NCI-H69 (cell line): Measurements from ENCODE around the gene SEMA3F.
A peak's percentile ranks its signal among the peaks of the same experiment; 100 is the strongest.

Experiments used
- DNase-seq: peaks from one replicate; lab custom pipeline; 2025; lab: John Stamatoyannopoulos, UW

Gene SEMA3F

GRCh38 chr3:50235716-50236483 is 80.8 kb downstream of the SEMA3F start, which contains the start of gene GNAI2:
Gene GNAI2 (plus strand): TSS chr3:50236204. CDS start chr3:50236336, 132 bp downstream.
- DNase-seq = peak; percentile 97

GRCh38 chr3:50236484-50237132 is 81.5 kb downstream of the SEMA3F start:
- peak; percentile 46 for DNase-seq

GRCh38 chr3:50237133-50237651 is 82.1 kb downstream of the SEMA3F start:
- DNase-seq = peak; percentile 51

- peak; percentile 87 for DNase-seq
Observed at GRCh38 chr3:50237754-50238548, 82.8 kb downstream of the SEMA3F start.

GRCh38 chr3:50238549-50239026 is 83.5 kb downstream of the SEMA3F start:
- peak; percentile 57 for DNase-seq
